ENCODE results near the gene TIPRL.
"Not testable (repeated sequence)": the region's sequence is repeated elsewhere in the genome, so short reads cannot be mapped to it uniquely, and the experiment has no call there.

TIPRL gene

DNA sequence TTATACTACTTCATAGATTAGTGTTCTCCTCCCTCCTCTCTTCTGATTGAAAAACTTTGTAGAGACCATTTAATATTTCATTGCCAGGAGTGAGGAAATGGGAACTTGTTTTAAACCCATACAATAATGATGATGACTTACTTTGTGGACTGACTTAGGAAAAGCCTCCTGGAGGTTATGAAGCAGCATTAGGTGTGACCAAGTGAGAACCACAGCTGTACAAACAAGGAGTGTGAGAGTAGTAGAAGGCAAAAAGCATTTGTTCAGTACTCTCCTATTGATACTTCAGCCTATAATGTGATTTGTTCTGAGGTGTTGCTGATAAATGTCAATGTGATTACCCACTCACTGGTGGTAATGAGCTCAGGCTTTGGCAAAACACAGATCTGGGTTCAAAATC is 8.4 kb downstream of the TIPRL start:
- peaks cover 6 to 57% (median 35%) of the 10 kb centered on the region in 4 experiments for H3K36me3 ChIP-seq (ENCODE audit: control insufficient read depth in 4 of 4, insufficient read depth in 4 of 4, low read length in 3 of 4)
- CTCF ChIA-PET: no interaction called here
- H3K4me3 ChIP-seq (ENCODE audit: control insufficient read depth in 1 of 7, extremely low read depth in 1 of 7, insufficient read depth in 4 of 7, low read depth in 2 of 7, low read length in 6 of 7): no peak overlapping the region
- no peaks in the 10 kb centered on the region for H3K4me1 ChIP-seq (ENCODE audit: control extremely low read depth in 1 of 4, control insufficient read depth in 4 of 4, insufficient read depth in 4 of 4, low read length in 3 of 4)
- DNase-seq: no peak
- H3K27me3 ChIP-seq (replicated peaks in 2 of 5; ENCODE audit: control insufficient read depth in 4 of 5, insufficient read depth in 5 of 5, low read length in 4 of 5): no peaks in the 10 kb centered on the region
- POLR2A ChIA-PET: no interaction called here
- H3K9me3 ChIP-seq (ENCODE audit: control extremely low read depth in 1 of 5, control insufficient read depth in 4 of 5, insufficient read depth in 2 of 5, low read depth in 1 of 5, low read length in 4 of 5): no peaks in the 10 kb centered on the region
- H3K27ac ChIP-seq (ENCODE audit: insufficient read depth in 1 of 2, low read depth in 1 of 2, low read length in 2 of 2, poor library complexity in 1 of 2, severe bottlenecking in 2 of 2): no peak overlapping the region

DNA sequence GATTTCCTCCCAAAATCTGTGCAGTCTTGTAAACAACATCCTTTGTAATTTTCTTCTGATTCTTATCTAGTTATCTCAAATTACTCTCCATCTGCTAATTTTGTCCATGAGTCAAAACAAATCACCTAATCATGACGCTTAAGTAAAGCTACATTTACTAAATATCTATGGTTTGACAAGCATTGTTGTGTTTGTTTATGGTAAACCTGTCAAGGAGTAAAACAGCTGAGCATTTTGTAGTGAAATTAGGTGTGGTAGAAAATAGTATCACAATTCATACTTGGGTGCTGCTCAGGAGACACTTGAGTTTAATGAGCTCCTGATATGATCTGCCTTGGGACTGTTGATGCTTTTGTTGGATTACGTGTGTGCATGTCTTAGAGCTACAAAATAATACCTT is 11.6 kb downstream of the TIPRL start:
- Histone ChIP-seq H3K4me3 (ENCODE audit: control insufficient read depth in 1 of 7, extremely low read depth in 1 of 7, insufficient read depth in 4 of 7, low read depth in 2 of 7, low read length in 6 of 7) (no peak overlapping the region), H3K9me3 (ENCODE audit: control extremely low read depth in 1 of 5, control insufficient read depth in 4 of 5, insufficient read depth in 2 of 5, low read depth in 1 of 5, low read length in 4 of 5) (no peaks in the 10 kb centered on the region), H3K27me3 (replicated peaks in 2 of 5; ENCODE audit: control insufficient read depth in 4 of 5, insufficient read depth in 5 of 5, low read length in 4 of 5) (no peaks in the 10 kb centered on the region), H3K27ac (ENCODE audit: insufficient read depth in 1 of 2, low read depth in 1 of 2, low read length in 2 of 2, poor library complexity in 1 of 2, severe bottlenecking in 2 of 2) (no peak overlapping the region), H3K36me3 (ENCODE audit: control insufficient read depth in 4 of 4, insufficient read depth in 4 of 4, low read length in 3 of 4) (peaks cover 8 to 62% (median 32%) of the 10 kb centered on the region in 4 experiments), H3K4me1 (ENCODE audit: control extremely low read depth in 1 of 4, control insufficient read depth in 4 of 4, insufficient read depth in 4 of 4, low read length in 3 of 4) (no peaks in the 10 kb centered on the region)
- POLR2A ChIA-PET: no interaction called here
- CTCF ChIA-PET: no interaction called here
- no CpG with 5 or more reads among the region's 2 CpGs for WGBS (ENCODE audit: insufficient coverage)
- DNase-seq: no peak

DNA sequence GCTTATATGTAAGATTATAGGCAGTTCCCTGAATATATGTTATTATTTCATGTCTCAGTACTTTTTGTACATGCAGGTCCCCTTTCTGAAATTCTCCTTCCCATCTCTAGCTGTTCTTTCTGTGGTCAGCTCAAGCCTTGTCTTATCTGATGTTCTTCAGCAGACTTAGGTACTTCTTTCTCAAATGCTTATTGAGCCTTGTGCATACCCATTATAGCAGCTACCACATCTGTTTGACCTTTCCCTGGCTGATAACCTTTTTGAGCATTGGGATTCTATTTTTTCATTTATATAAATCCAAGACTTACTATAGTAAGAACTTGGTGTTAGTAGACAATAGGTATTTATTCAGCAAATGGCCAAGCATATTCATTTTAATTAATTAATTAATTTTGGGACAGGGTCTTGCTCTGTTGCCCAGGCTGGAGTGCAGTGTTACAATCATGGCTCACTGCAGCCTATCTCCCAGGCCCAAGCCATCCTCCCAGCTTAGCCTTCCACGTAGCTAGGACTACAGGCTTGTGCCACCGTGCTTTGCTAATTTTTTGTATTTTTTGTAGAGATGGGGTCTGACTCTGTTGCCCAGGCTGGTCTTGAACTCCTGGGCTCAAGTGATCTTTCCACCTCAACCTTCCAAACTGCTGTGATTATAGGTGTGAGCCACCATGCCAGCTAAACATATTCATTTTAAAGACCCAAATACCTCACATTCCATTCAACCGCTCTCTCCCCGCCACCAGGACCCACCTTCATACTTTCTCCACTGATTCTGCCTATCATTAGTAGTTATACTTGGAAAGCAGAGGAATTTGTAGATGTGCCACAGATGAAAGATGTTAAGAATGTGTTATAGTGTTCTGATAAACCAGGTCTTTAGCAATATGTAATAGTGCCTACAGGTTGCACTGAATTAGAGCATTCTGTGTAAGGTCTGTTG is 16.7 kb downstream of the TIPRL start:
- Histone ChIP-seq H3K4me1 (ENCODE audit: control extremely low read depth in 1 of 4, control insufficient read depth in 4 of 4, insufficient read depth in 4 of 4, low read length in 3 of 4) (no peaks in the 10 kb centered on the region), H3K27ac (ENCODE audit: insufficient read depth in 1 of 2, low read depth in 1 of 2, low read length in 2 of 2, poor library complexity in 1 of 2, severe bottlenecking in 2 of 2) (no peak overlapping the region), H3K9me3 (ENCODE audit: control extremely low read depth in 1 of 5, control insufficient read depth in 4 of 5, insufficient read depth in 2 of 5, low read depth in 1 of 5, low read length in 4 of 5) (no peaks in the 10 kb centered on the region), H3K36me3 (ENCODE audit: control insufficient read depth in 4 of 4, insufficient read depth in 4 of 4, low read length in 3 of 4) (peaks cover 12 to 60% (median 33%) of the 10 kb centered on the region in 4 experiments), H3K27me3 (replicated peaks in 2 of 5; ENCODE audit: control insufficient read depth in 4 of 5, insufficient read depth in 5 of 5, low read length in 4 of 5) (no peaks in the 10 kb centered on the region), H3K4me3 (ENCODE audit: control insufficient read depth in 1 of 7, extremely low read depth in 1 of 7, insufficient read depth in 4 of 7, low read depth in 2 of 7, low read length in 6 of 7) (no peak overlapping the region)
- no peak for DNase-seq
- no CpG with 5 or more reads among the region's 4 CpGs for WGBS (ENCODE audit: insufficient coverage)
- CTCF ChIA-PET: interaction anchor here (0.6 kb wide), 1 partner anchor 225 kb away, joined by 3 read pairs; no protein-coding TSS in a partner anchor
- POLR2A ChIA-PET: no interaction called here

DNA sequence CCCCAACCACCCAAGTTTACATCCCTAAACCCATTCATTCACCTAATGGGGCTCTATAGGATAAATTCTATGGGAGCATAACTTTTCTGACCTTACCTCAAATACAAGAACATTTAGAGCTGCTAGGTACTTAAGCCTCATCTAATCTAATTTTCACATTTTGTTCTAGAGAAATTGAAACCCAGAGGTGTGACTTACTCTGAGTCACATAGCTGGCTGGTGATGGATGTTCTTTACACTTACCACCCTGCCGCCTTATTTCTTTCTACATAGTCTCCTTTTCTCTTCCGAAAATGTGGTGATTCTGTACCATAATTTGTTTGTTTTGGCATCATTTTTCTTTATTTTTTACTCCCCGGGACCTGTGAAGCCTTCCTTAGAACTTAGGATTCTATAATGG is 20.3 kb downstream of the TIPRL start:
- no peak for DNase-seq
- Histone ChIP-seq H3K27ac (ENCODE audit: insufficient read depth in 1 of 2, low read depth in 1 of 2, low read length in 2 of 2, poor library complexity in 1 of 2, severe bottlenecking in 2 of 2) (no peak overlapping the region), H3K27me3 (replicated peaks in 2 of 5; ENCODE audit: control insufficient read depth in 4 of 5, insufficient read depth in 5 of 5, low read length in 4 of 5) (no peaks in the 10 kb centered on the region), H3K4me3 (ENCODE audit: control insufficient read depth in 1 of 7, extremely low read depth in 1 of 7, insufficient read depth in 4 of 7, low read depth in 2 of 7, low read length in 6 of 7) (no peak overlapping the region), H3K9me3 (ENCODE audit: control extremely low read depth in 1 of 5, control insufficient read depth in 4 of 5, insufficient read depth in 2 of 5, low read depth in 1 of 5, low read length in 4 of 5) (no peaks in the 10 kb centered on the region), H3K36me3 (ENCODE audit: control insufficient read depth in 4 of 4, insufficient read depth in 4 of 4, low read length in 3 of 4) (peaks cover 17 to 67% (median 33%) of the 10 kb centered on the region in 4 experiments), H3K4me1 (ENCODE audit: control extremely low read depth in 1 of 4, control insufficient read depth in 4 of 4, insufficient read depth in 4 of 4, low read length in 3 of 4) (no peaks in the 10 kb centered on the region)
- CTCF ChIA-PET: no interaction called here
- POLR2A ChIA-PET: no interaction called here
- no CpG with 5 or more reads among the region's 3 CpGs for WGBS (ENCODE audit: insufficient coverage)

DNA sequence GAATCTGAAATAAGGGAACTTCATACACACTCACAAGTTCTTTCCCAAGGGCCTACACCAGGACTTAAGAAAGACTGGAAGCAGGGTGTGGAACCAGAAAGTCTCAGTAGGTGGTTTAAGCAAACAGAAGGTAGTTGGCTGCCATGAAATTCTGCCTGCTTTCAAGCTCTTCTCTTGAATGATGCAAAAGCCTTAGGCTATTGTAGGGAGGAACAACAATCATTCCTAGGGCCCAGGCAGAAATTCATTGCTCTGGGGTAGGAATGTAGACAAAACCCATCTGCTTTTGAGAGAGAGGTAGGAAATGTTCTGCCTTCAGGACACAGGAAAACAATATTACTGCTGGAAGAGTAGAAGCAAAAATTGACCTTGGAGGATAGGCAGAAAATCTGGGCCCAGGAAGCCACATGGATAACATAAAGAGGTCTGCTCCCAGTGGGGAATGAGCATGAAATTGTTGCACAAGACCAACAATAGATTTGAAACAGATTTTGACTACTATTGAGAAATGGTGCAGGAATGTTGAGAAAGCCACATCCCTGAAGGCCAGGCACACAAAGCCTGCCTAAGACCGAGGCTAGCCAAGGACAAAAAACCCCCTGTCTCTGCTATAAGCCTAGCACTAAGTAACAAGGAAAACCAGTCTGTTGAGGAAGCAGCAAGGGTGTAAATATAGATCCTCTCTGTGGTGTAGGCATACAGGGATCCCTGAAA is 24.3 kb downstream of the TIPRL start:
- 80% methylated on average over 1 of the region's 1 CpG for WGBS (ENCODE audit: insufficient coverage)
- POLR2A ChIA-PET: no interaction called here
- no peak for DNase-seq
- Histone ChIP-seq H3K27me3 (replicated peaks in 2 of 5; ENCODE audit: control insufficient read depth in 4 of 5, insufficient read depth in 5 of 5, low read length in 4 of 5) (no peaks in the 10 kb centered on the region), H3K27ac (ENCODE audit: insufficient read depth in 1 of 2, low read depth in 1 of 2, low read length in 2 of 2, poor library complexity in 1 of 2, severe bottlenecking in 2 of 2) (no peak overlapping the region), H3K4me3 (ENCODE audit: control insufficient read depth in 1 of 7, extremely low read depth in 1 of 7, insufficient read depth in 4 of 7, low read depth in 2 of 7, low read length in 6 of 7) (no peak overlapping the region), H3K36me3 (ENCODE audit: control insufficient read depth in 4 of 4, insufficient read depth in 4 of 4, low read length in 3 of 4) (peaks cover 8 to 42% (median 25%) of the 10 kb centered on the region in 4 experiments), H3K9me3 (ENCODE audit: control extremely low read depth in 1 of 5, control insufficient read depth in 4 of 5, insufficient read depth in 2 of 5, low read depth in 1 of 5, low read length in 4 of 5) (peaks cover 0 to 9% (median 3%) of the 10 kb centered on the region in 5 experiments), H3K4me1 (ENCODE audit: control extremely low read depth in 1 of 4, control insufficient read depth in 4 of 4, insufficient read depth in 4 of 4, low read length in 3 of 4) (no peaks in the 10 kb centered on the region)
- CTCF ChIA-PET: no interaction called here

DNA sequence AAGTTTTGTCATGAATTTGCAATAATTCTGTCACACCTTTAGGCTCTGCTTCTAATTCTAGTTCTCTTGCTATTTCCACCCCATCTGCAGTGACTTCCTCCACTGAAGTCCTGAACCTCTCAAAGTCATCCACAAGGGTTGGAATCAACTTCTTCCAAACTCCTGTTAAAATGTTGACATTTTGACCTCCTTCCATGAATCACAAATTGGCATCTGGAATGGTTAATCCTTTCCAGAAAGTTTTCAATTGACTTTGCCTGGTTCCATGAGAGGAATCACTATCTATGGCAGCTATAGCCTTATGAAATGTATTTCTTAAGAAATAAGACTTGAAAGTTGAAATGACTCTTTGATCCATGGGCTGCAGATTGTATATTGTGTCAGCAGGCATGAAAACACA is 27.3 kb downstream of the TIPRL start:
- POLR2A ChIA-PET: interaction anchor here (0.6 kb wide), 1 partner anchor 403 kb away, joined by 6 read pairs; no protein-coding TSS in a partner anchor
- CTCF ChIA-PET: no interaction called here
- H3K4me3 ChIP-seq (ENCODE audit: control insufficient read depth in 1 of 7, extremely low read depth in 1 of 7, insufficient read depth in 4 of 7, low read depth in 2 of 7, low read length in 6 of 7): no peak overlapping the region

DNA sequence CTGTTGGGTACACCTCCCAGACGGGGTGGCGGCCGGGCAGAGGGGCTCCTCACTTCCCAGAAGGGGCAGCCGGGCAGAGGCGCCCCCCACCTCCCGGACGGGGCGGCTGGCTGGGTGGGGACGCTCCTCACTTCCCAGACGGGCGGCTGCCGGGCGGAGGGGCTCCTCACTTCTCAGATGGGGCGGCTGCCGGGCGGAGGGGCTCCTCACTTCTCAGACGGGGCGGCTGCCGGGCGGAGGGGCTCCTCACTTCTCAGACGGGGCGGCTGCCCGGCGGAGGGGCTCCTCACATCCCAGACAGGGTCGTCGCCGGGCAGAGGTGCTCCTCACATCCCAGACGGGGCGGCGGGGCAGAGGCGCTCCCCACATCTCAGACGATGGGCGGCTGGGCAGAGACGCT is 28.9 kb downstream of the TIPRL start:
- CTCF ChIA-PET; H3K4me1 ChIP-seq (ENCODE audit: control extremely low read depth in 1 of 4, control insufficient read depth in 4 of 4, insufficient read depth in 4 of 4, low read length in 3 of 4); H3K27ac ChIP-seq (ENCODE audit: insufficient read depth in 1 of 2, low read depth in 1 of 2, low read length in 2 of 2, poor library complexity in 1 of 2, severe bottlenecking in 2 of 2); POLR2A ChIA-PET; H3K27me3 ChIP-seq (replicated peaks in 2 of 5; ENCODE audit: control insufficient read depth in 4 of 5, insufficient read depth in 5 of 5, low read length in 4 of 5); DNase-seq; H3K4me3 ChIP-seq (ENCODE audit: control insufficient read depth in 1 of 7, extremely low read depth in 1 of 7, insufficient read depth in 4 of 7, low read depth in 2 of 7, low read length in 6 of 7): not testable (repeated sequence)
- Histone ChIP-seq H3K36me3 (ENCODE audit: control insufficient read depth in 4 of 4, insufficient read depth in 4 of 4, low read length in 3 of 4) (peaks cover 0 to 11% (median 7%) of the 10 kb centered on the region in 4 experiments), H3K9me3 (ENCODE audit: control extremely low read depth in 1 of 5, control insufficient read depth in 4 of 5, insufficient read depth in 2 of 5, low read depth in 1 of 5, low read length in 4 of 5) (peaks cover 0 to 19% (median 3%) of the 10 kb centered on the region in 5 experiments)
- 91% methylated on average over 11 of the region's 34 CpGs for WGBS (ENCODE audit: insufficient coverage)

More for the DNA sequence above, 27.3 kb downstream of the TIPRL start:
- Histone ChIP-seq H3K36me3 (ENCODE audit: control insufficient read depth in 4 of 4, insufficient read depth in 4 of 4, low read length in 3 of 4) (peaks cover 0 to 18% (median 11%) of the 10 kb centered on the region in 4 experiments), H3K4me1 (ENCODE audit: control extremely low read depth in 1 of 4, control insufficient read depth in 4 of 4, insufficient read depth in 4 of 4, low read length in 3 of 4) (no peaks in the 10 kb centered on the region), H3K27me3 (replicated peaks in 2 of 5; ENCODE audit: control insufficient read depth in 4 of 5, insufficient read depth in 5 of 5, low read length in 4 of 5) (no peaks in the 10 kb centered on the region), H3K27ac (ENCODE audit: insufficient read depth in 1 of 2, low read depth in 1 of 2, low read length in 2 of 2, poor library complexity in 1 of 2, severe bottlenecking in 2 of 2) (no peak overlapping the region), H3K9me3 (ENCODE audit: control extremely low read depth in 1 of 5, control insufficient read depth in 4 of 5, insufficient read depth in 2 of 5, low read depth in 1 of 5, low read length in 4 of 5) (peaks cover 0 to 14% (median 3%) of the 10 kb centered on the region in 5 experiments)
- no peak for DNase-seq
